IMR-90 (cell line): Measurements from ENCODE around the gene CLEC7A.

Source experiments
- POLR2A ChIP-seq: IDR thresholded peaks from 2 replicates; pipeline ENCODE4 v1.6.1; 2012; ENCODE audit warnings: mild to moderate bottlenecking, low read depth, low read length
- TF ChIP-seq, protein P1 (sequence below): conservative IDR thresholded peaks from 2 replicates; pipeline ENCODE4 v1.5.1; 2012; ENCODE audit warnings: mild to moderate bottlenecking, low read depth, low read length, improper control_type of control experiment

- TF ChIP-seq, protein P1, sequence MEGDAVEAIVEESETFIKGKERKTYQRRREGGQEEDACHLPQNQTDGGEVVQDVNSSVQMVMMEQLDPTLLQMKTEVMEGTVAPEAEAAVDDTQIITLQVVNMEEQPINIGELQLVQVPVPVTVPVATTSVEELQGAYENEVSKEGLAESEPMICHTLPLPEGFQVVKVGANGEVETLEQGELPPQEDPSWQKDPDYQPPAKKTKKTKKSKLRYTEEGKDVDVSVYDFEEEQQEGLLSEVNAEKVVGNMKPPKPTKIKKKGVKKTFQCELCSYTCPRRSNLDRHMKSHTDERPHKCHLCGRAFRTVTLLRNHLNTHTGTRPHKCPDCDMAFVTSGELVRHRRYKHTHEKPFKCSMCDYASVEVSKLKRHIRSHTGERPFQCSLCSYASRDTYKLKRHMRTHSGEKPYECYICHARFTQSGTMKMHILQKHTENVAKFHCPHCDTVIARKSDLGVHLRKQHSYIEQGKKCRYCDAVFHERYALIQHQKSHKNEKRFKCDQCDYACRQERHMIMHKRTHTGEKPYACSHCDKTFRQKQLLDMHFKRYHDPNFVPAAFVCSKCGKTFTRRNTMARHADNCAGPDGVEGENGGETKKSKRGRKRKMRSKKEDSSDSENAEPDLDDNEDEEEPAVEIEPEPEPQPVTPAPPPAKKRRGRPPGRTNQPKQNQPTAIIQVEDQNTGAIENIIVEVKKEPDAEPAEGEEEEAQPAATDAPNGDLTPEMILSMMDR: no peak
- TF ChIP-seq POLR2A: no peak
These were observed 35.2 kb downstream of the CLEC7A start for GRCh38 chr12:10094646-10095395.
